ENCODE results near the gene CLEC5A. TPM values are rescaled to one million over a fixed set of nuclear protein-coding genes. Genes with fewer than 3 reads are reported as not detected.

CLEC5A gene
- total and polyA plus RNA-seq, 2 of the 8 experiments (the other 6 are each of a cell fraction or from before 2014, with no cell fraction given): not detected

Other genes starting within 250 kb of the CLEC5A start
- 26.8 and 27.1 TPM in 2 replicates for gene DENND11, start 244.8 kb downstream of the CLEC5A start, total RNA-seq (2021; fragmentation: NEBNext Ultra II Directional; extraction: Animal tissue kit (Norgen Biotek cat#: 25700))
- 8.0 and 9.3 TPM in 2 replicates for gene DENND11, start 244.8 kb downstream of the CLEC5A start, polyA plus RNA-seq (2011; rRNA removed)
- not detected in 2 replicates for gene WEE2, start 238.6 kb downstream of the CLEC5A start, total RNA-seq (2021; fragmentation: NEBNext Ultra II Directional; extraction: Animal tissue kit (Norgen Biotek cat#: 25700))
- gene WEE2, start 238.6 kb downstream of the CLEC5A start, polyA plus RNA-seq (2011; rRNA removed): 0.02 TPM in 1 of 2 replicates, not detected in the other
- 254 and 259 TPM in 2 replicates for gene SSBP1, start 208.6 kb downstream of the CLEC5A start, total RNA-seq (2021; fragmentation: NEBNext Ultra II Directional; extraction: Animal tissue kit (Norgen Biotek cat#: 25700))
- 65.7 and 136 TPM in 2 replicates for gene SSBP1, start 208.6 kb downstream of the CLEC5A start, polyA plus RNA-seq (2011; rRNA removed)
- 0.59 and 0.99 TPM in 2 replicates for gene TAS2R3, start 182.9 kb downstream of the CLEC5A start, total RNA-seq (2021; fragmentation: NEBNext Ultra II Directional; extraction: Animal tissue kit (Norgen Biotek cat#: 25700))
- gene TAS2R3, start 182.9 kb downstream of the CLEC5A start, polyA plus RNA-seq (2011; rRNA removed): 0.48 and 0.49 TPM in 2 replicates
- gene TAS2R4, start 170.3 kb downstream of the CLEC5A start, total RNA-seq (2021; fragmentation: NEBNext Ultra II Directional; extraction: Animal tissue kit (Norgen Biotek cat#: 25700)): 1.3 TPM in 2 replicates
- 0.86 and 0.88 TPM in 2 replicates for gene TAS2R4, start 170.3 kb downstream of the CLEC5A start, polyA plus RNA-seq (2011; rRNA removed)
- 0.84 and 1.5 TPM in 2 replicates for gene TAS2R5, start 156.8 kb downstream of the CLEC5A start, total RNA-seq (2021; fragmentation: NEBNext Ultra II Directional; extraction: Animal tissue kit (Norgen Biotek cat#: 25700))
- gene TAS2R5, start 156.8 kb downstream of the CLEC5A start, polyA plus RNA-seq (2011; rRNA removed): 3.9 and 6.2 TPM in 2 replicates
- gene PRSS37, start 105.5 kb downstream of the CLEC5A start, total RNA-seq (2021; fragmentation: NEBNext Ultra II Directional; extraction: Animal tissue kit (Norgen Biotek cat#: 25700)): not detected in 2 replicates
- gene PRSS37, start 105.5 kb downstream of the CLEC5A start, polyA plus RNA-seq (2011; rRNA removed): not detected in 2 replicates
- not detected in 2 replicates for gene OR9A4, start 30.6 kb downstream of the CLEC5A start, total RNA-seq (2021; fragmentation: NEBNext Ultra II Directional; extraction: Animal tissue kit (Norgen Biotek cat#: 25700))
- gene OR9A4, start 30.6 kb downstream of the CLEC5A start, polyA plus RNA-seq (2011; rRNA removed): not detected in 2 replicates
- not detected in 2 replicates for gene TAS2R38, start 26.8 kb upstream of the CLEC5A start, total RNA-seq (2021; fragmentation: NEBNext Ultra II Directional; extraction: Animal tissue kit (Norgen Biotek cat#: 25700))
- 0.08 and 0.11 TPM in 2 replicates for gene TAS2R38, start 26.8 kb upstream of the CLEC5A start, polyA plus RNA-seq (2011; rRNA removed)
- 0.06 TPM in 2 replicates for gene MGAM, start 48.9 kb upstream of the CLEC5A start, total RNA-seq (2021; fragmentation: NEBNext Ultra II Directional; extraction: Animal tissue kit (Norgen Biotek cat#: 25700))
- 0.03 and 0.05 TPM in 2 replicates for gene MGAM, start 48.9 kb upstream of the CLEC5A start, polyA plus RNA-seq (2011; rRNA removed)
- gene MGAM2, start 164.7 kb upstream of the CLEC5A start, total RNA-seq (2021; fragmentation: NEBNext Ultra II Directional; extraction: Animal tissue kit (Norgen Biotek cat#: 25700)): not detected in 2 replicates
- gene MGAM2, start 164.7 kb upstream of the CLEC5A start, polyA plus RNA-seq (2011; rRNA removed): 0.02 and 0.03 TPM in 2 replicates